ENCODE measurements around the gene EVL. TPM values are rescaled to one million over a fixed set of nuclear protein-coding genes. Genes with fewer than 3 reads are reported as not detected.

EVL gene
- total and polyA plus RNA-seq, 12 donors: 26.0 to 79.4 (median 47.6) TPM

GRCh38 chr14:100158566-100159093, 93.4 kb downstream of the EVL start:
- H3K4me1 ChIP-seq: peaks cover 0 to 16% (median 14%) of the 10 kb centered on the region in 9 donors
- no peak for ATAC-seq
- H3K27me3 ChIP-seq: peaks cover 10 to 51% (median 47%) of the 10 kb centered on the region in 7 donors
- intact Hi-C loops (cut with DNase I): no loop called here
- TF ChIP-seq, protein P1, sequence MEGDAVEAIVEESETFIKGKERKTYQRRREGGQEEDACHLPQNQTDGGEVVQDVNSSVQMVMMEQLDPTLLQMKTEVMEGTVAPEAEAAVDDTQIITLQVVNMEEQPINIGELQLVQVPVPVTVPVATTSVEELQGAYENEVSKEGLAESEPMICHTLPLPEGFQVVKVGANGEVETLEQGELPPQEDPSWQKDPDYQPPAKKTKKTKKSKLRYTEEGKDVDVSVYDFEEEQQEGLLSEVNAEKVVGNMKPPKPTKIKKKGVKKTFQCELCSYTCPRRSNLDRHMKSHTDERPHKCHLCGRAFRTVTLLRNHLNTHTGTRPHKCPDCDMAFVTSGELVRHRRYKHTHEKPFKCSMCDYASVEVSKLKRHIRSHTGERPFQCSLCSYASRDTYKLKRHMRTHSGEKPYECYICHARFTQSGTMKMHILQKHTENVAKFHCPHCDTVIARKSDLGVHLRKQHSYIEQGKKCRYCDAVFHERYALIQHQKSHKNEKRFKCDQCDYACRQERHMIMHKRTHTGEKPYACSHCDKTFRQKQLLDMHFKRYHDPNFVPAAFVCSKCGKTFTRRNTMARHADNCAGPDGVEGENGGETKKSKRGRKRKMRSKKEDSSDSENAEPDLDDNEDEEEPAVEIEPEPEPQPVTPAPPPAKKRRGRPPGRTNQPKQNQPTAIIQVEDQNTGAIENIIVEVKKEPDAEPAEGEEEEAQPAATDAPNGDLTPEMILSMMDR (IDR thresholded peaks at IDR 0.05): no peak
- 12 to 14% methylated on average over 31 to 32 of the region's 32 CpGs for WGBS, 2 donors
- H3K36me3 ChIP-seq: no peaks in the 10 kb centered on the region
- H3K27ac ChIP-seq: no peak overlapping the region
- DNase-seq: no peak
- peak overlapping the region; percentile 21 to 51 (median 40) for H3K4me3 ChIP-seq
- peaks cover 0 to 12% (median 6%) of the 10 kb centered on the region in 11 donors for H3K9me3 ChIP-seq

GRCh38 chr14:100159094-100159864, 94.1 kb downstream of the EVL start, which contains the start of gene DEGS2:
Gene DEGS2 (minus strand): TSS chr14:100159645. CDS start chr14:100159587, 58 bp downstream.
- no peaks in the 10 kb centered on the region for H3K36me3 ChIP-seq
- ATAC-seq (peak in 4 of 8 donors; percentile 17 to 55 (median 27)), DNase-seq (no peak)
- WGBS, 2 donors: 1% methylated on average over 85 to 94 of the region's 94 CpGs
- H3K4me1 ChIP-seq: peaks cover 0 to 16% (median 14%) of the 10 kb centered on the region in 9 donors
- intact Hi-C loops (cut with DNase I): no loop called here
- peak within 1 kb of the TSS; percentile 21 to 51 (median 40) for H3K4me3 ChIP-seq
- H3K27me3 ChIP-seq: peaks cover 10 to 51% (median 47%) of the 10 kb centered on the region in 7 donors
- TF ChIP-seq, protein P1 (IDR thresholded peaks at IDR 0.05): no peak
- peaks cover 0 to 10% (median 6%) of the 10 kb centered on the region in 11 donors for H3K9me3 ChIP-seq
- H3K27ac ChIP-seq: no peak within 1 kb of the TSS

GRCh38 chr14:100159865-100160533, 94.8 kb downstream of the EVL start:
- WGBS, 2 donors: 9% methylated on average over 39 of the region's 39 CpGs
- TF ChIP-seq, protein P1 (IDR thresholded peaks at IDR 0.05): no peak
- no peaks in the 10 kb centered on the region for H3K36me3 ChIP-seq
- DNase-seq: no peak
- no peak for ATAC-seq
- H3K27ac ChIP-seq: no peak overlapping the region
- peaks cover 0 to 16% (median 14%) of the 10 kb centered on the region in 9 donors for H3K4me1 ChIP-seq
- peaks cover 10 to 51% (median 47%) of the 10 kb centered on the region in 7 donors for H3K27me3 ChIP-seq
- H3K9me3 ChIP-seq: peaks cover 0 to 3% (median under 1%) of the 10 kb centered on the region in 11 donors
- H3K4me3 ChIP-seq: peak overlapping the region in 9 of 10 donors; percentile 24 to 51 (median 43)
- intact Hi-C loops (cut with DNase I): no loop called here

- no peak overlapping the region for H3K27ac ChIP-seq
- TF ChIP-seq, protein P1 (IDR thresholded peaks at IDR 0.05): no peak
- 84 to 85% methylated on average over 7 of the region's 7 CpGs for WGBS, 2 donors
- peaks cover 0 to 19% (median 14%) of the 10 kb centered on the region in 9 donors for H3K4me1 ChIP-seq
- H3K36me3 ChIP-seq: no peaks in the 10 kb centered on the region
- no peaks in the 10 kb centered on the region for H3K9me3 ChIP-seq
- intact Hi-C loops (cut with DNase I): no loop called here
- H3K27me3 ChIP-seq: peaks cover 10 to 53% (median 47%) of the 10 kb centered on the region in 7 donors
- no peak for ATAC-seq
- no peak for DNase-seq
- no peak overlapping the region for H3K4me3 ChIP-seq
Observed at GRCh38 chr14:100160534-100160916, 95.3 kb downstream of the EVL start.

Data from heart right ventricle (tissue), 16 donors.